SK-N-DZ (cell line): Measurements from ENCODE around the gene BCL2.

ENCODE experiments used
- DNase-seq: peaks from one replicate; pipeline ENCODE4 v3.0.0-alpha.2; 2015; ENCODE audit warnings: low spot score

BCL2 gene

GRCh38 chr18:63185984-63186383 lies 133.6 kb downstream of the BCL2 start:
- DNase-seq = no peak

GRCh38 chr18:63183952-63184770 lies 135.4 kb downstream of the BCL2 start:
- no peak for DNase-seq

GRCh38 chr18:63183378-63183777 lies 136.2 kb downstream of the BCL2 start:
- DNase-seq = no peak

- DNase-seq = no peak
Observed at GRCh38 chr18:63182861-63183260, 136.7 kb downstream of the BCL2 start.

- DNase-seq = no peak
Observed at GRCh38 chr18:63182310-63182772, 137.2 kb downstream of the BCL2 start.

GRCh38 chr18:63181706-63182309 lies 137.8 kb downstream of the BCL2 start:
- DNase-seq = no peak

- no peak for DNase-seq
Observed at GRCh38 chr18:63180971-63181376, 138.6 kb downstream of the BCL2 start.

- no peak for DNase-seq
Observed at GRCh38 chr18:63180321-63180720, 139.2 kb downstream of the BCL2 start.

- DNase-seq = no peak
Observed at GRCh38 chr18:63179422-63179821, 140.1 kb downstream of the BCL2 start.

- DNase-seq = no peak
Observed at GRCh38 chr18:63178971-63179370, 140.6 kb downstream of the BCL2 start.

- no peak for DNase-seq
Observed at GRCh38 chr18:63177919-63178821, 141.4 kb downstream of the BCL2 start.

- no peak for DNase-seq
Observed at GRCh38 chr18:63177259-63177658, 142.3 kb downstream of the BCL2 start.

GRCh38 chr18:63175264-63175663 lies 144.3 kb downstream of the BCL2 start:
- no peak for DNase-seq

- DNase-seq = no peak
Observed at GRCh38 chr18:63173983-63174382, 145.6 kb downstream of the BCL2 start.

GRCh38 chr18:63169853-63170252 lies 149.7 kb downstream of the BCL2 start:
- no peak for DNase-seq

GRCh38 chr18:63168287-63168686 lies 151.3 kb downstream of the BCL2 start:
- no peak for DNase-seq

GRCh38 chr18:63166142-63166541 lies 153.4 kb downstream of the BCL2 start:
- no peak for DNase-seq

- no peak for DNase-seq
Observed at GRCh38 chr18:63164396-63164795, 155.2 kb downstream of the BCL2 start.

- no peak for DNase-seq
Observed at GRCh38 chr18:63162271-63163014, 157.1 kb downstream of the BCL2 start.

GRCh38 chr18:63161761-63162195 lies 157.8 kb downstream of the BCL2 start:
- no peak for DNase-seq

GRCh38 chr18:63161032-63161760 lies 158.4 kb downstream of the BCL2 start:
- no peak for DNase-seq
